Neutrophil (primary cell): ENCODE results near the gene ZFAND2A.
"Not testable (repeated sequence)": the region's sequence is repeated elsewhere in the genome, so short reads cannot be mapped to it uniquely, and the experiment has no call there.

Experiments
- H3K27ac ChIP-seq: fragments of 200-600 bp; sonication (generic); 2 replicates; pipeline ENCODE4 v1.5.1; 2016; ENCODE audit warnings: mild to moderate bottlenecking, moderate library complexity
- H3K27me3 ChIP-seq: fragments of 200-600 bp; sonication (generic); 2 replicates; pipeline ENCODE4 v1.6.0; 2016; ENCODE audit warnings: mild to moderate bottlenecking
- H3K36me3 ChIP-seq: fragments of 200-600 bp; sonication (generic); 2 replicates; pipeline ENCODE4 v1.5.1; 2017
- H3K4me1 ChIP-seq, 2 experiments: fragments of 200-600 bp in 1 of 2; sonication (generic) in 1 of 2; 1 replicate in 1 of 2; 2 replicates in 1 of 2; pipeline versions ENCODE4 v1.5.1 to v1.6.1; 2013 to 2016; ENCODE audit warnings: low read depth in 1 of 2, low read length in 1 of 2, mild to moderate bottlenecking in 1 of 2, moderate library complexity in 1 of 2; ENCODE audit not compliant: control insufficient read depth in 1 of 2, insufficient read depth in 1 of 2
- H3K4me3 ChIP-seq, 2 experiments: fragments of 200-600 bp in 1 of 2; sonication (generic) in 1 of 2; 1 replicate in 1 of 2; 2 replicates in 1 of 2; pipeline ENCODE4 v1.5.1; 2013 to 2016; ENCODE audit warnings: low read depth in 1 of 2, low read length in 1 of 2, mild to moderate bottlenecking in 1 of 2, moderate library complexity in 1 of 2
- H3K9me3 ChIP-seq: fragments of 200-600 bp; sonication (generic); 2 replicates; pipeline ENCODE4 v1.5.1; 2016
- CTCF ChIP-seq: fragments of 200-600 bp; sonication (generic); IDR thresholded peaks from 2 replicates; pipeline ENCODE4 v1.5.1; 2016; ENCODE audit warnings: antibody characterized with exemption

The ZFAND2A gene

GRCh38 chr7:1172666-1173523 is 12.9 kb upstream of the ZFAND2A start:
- H3K9me3 ChIP-seq: no peaks in the 10 kb centered on the region
- H3K36me3 ChIP-seq: no peaks in the 10 kb centered on the region
- no peak overlapping the region for H3K4me3 ChIP-seq
- H3K27me3 ChIP-seq: no peaks in the 10 kb centered on the region
- peaks cover 22 to 25% of the 10 kb centered on the region in 2 experiments for H3K4me1 ChIP-seq
- no peak overlapping the region for H3K27ac ChIP-seq
- no peak for TF ChIP-seq CTCF

- H3K36me3 ChIP-seq, H3K27me3 ChIP-seq, H3K9me3 ChIP-seq, H3K4me3 ChIP-seq, H3K27ac ChIP-seq: not testable (repeated sequence)
- H3K4me1 ChIP-seq: peaks cover 18 to 22% of the 10 kb centered on the region in 2 experiments
These were observed 11.5 kb upstream of the ZFAND2A start for GRCh38 chr7:1171516-1171915.

- Histone ChIP-seq H3K36me3 (no peaks in the 10 kb centered on the region), H3K4me3 (no peak overlapping the region), H3K27me3 (no peaks in the 10 kb centered on the region), H3K9me3 (no peaks in the 10 kb centered on the region), H3K4me1 (peaks cover 12 to 16% of the 10 kb centered on the region in 2 experiments), H3K27ac (no peak overlapping the region)
- TF ChIP-seq CTCF: no peak
These were observed 10.9 kb upstream of the ZFAND2A start for GRCh38 chr7:1170741-1171501.

GRCh38 chr7:1169409-1170368 is 9.7 kb upstream of the ZFAND2A start:
- Histone ChIP-seq H3K27ac (peak overlapping the region; percentile 14), H3K36me3 (no peaks in the 10 kb centered on the region), H3K4me1 (peaks cover 9 to 11% of the 10 kb centered on the region in 2 experiments), H3K4me3 (peak overlapping the region; percentile 47 to 58), H3K27me3 (no peaks in the 10 kb centered on the region), H3K9me3 (no peaks in the 10 kb centered on the region)
- peak; percentile 89 for TF ChIP-seq CTCF

- TF ChIP-seq CTCF: no peak
- Histone ChIP-seq H3K4me1 (peaks cover 9 to 11% of the 10 kb centered on the region in 2 experiments), H3K27me3 (no peaks in the 10 kb centered on the region), H3K27ac (no peak overlapping the region), H3K4me3 (no peak overlapping the region), H3K9me3 (no peaks in the 10 kb centered on the region), H3K36me3 (no peaks in the 10 kb centered on the region)
These were observed 8.4 kb upstream of the ZFAND2A start for GRCh38 chr7:1168422-1168821.
